ENCODE measurements around the gene DAB1.
"Not testable (repeated sequence)": the region's sequence is repeated elsewhere in the genome, so short reads cannot be mapped to it uniquely, and the experiment has no call there.

The DAB1 gene

GRCh38 chr1:57229076-57229475 is 194.8 kb downstream of the DAB1 start:
- Histone ChIP-seq H3K4me1 (ENCODE audit: insufficient read depth, low read length, severe bottlenecking) (no peaks in the 10 kb centered on the region), H3K9ac (ENCODE audit: low read length) (no peak overlapping the region), H3F3A (ENCODE audit: insufficient read depth, low read length) (no peaks in the 10 kb centered on the region), H4K20me1 (ENCODE audit: insufficient read depth, low read length) (no peaks in the 10 kb centered on the region), H3K36me3 (ENCODE audit: insufficient read depth, low read length) (no peaks in the 10 kb centered on the region), H3K27me3 (ENCODE audit: insufficient read depth, low read length) (no peaks in the 10 kb centered on the region), H3K9me3 (ENCODE audit: low read length) (no peaks in the 10 kb centered on the region), H3K79me2 (ENCODE audit: insufficient read depth, low read length) (no peaks in the 10 kb centered on the region), H3K9me2 (ENCODE audit: low read depth, low read length) (no peaks in the 10 kb centered on the region), H3K4me3 (ENCODE audit: low read depth, low read length, poor library complexity, severe bottlenecking) (no peak overlapping the region), H2AFZ (ENCODE audit: low read length) (no peak overlapping the region), H3K27ac (ENCODE audit: low read depth, low read length, poor library complexity, severe bottlenecking) (no peak overlapping the region), H3K4me2 (ENCODE audit: low read length) (no peak overlapping the region)
- no peak for TF ChIP-seq CTCF (IDR thresholded peaks at IDR 0.05; ENCODE audit: low read length)
- TF ChIP-seq EZH2 (IDR thresholded peaks at IDR 0.05; ENCODE audit: borderline replicate concordance, low read length) = no peak

- Histone ChIP-seq H3K27ac (ENCODE audit: low read depth, low read length, poor library complexity, severe bottlenecking) (no peak overlapping the region), H3K36me3 (ENCODE audit: insufficient read depth, low read length) (no peaks in the 10 kb centered on the region), H4K20me1 (ENCODE audit: insufficient read depth, low read length) (no peaks in the 10 kb centered on the region), H3K27me3 (ENCODE audit: insufficient read depth, low read length) (no peaks in the 10 kb centered on the region), H3K4me2 (ENCODE audit: low read length) (no peak overlapping the region), H3K4me3 (ENCODE audit: low read depth, low read length, poor library complexity, severe bottlenecking) (no peak overlapping the region), H2AFZ (ENCODE audit: low read length) (no peak overlapping the region), H3K4me1 (ENCODE audit: insufficient read depth, low read length, severe bottlenecking) (no peaks in the 10 kb centered on the region), H3K9me3 (ENCODE audit: low read length) (no peaks in the 10 kb centered on the region), H3K9ac (ENCODE audit: low read length) (no peak overlapping the region), H3K79me2 (ENCODE audit: insufficient read depth, low read length) (no peaks in the 10 kb centered on the region), H3K9me2 (ENCODE audit: low read depth, low read length) (no peaks in the 10 kb centered on the region), H3F3A (ENCODE audit: insufficient read depth, low read length) (no peaks in the 10 kb centered on the region)
- TF ChIP-seq EZH2 (IDR thresholded peaks at IDR 0.05; ENCODE audit: borderline replicate concordance, low read length) = no peak
- TF ChIP-seq CTCF (IDR thresholded peaks at IDR 0.05; ENCODE audit: low read length) = no peak
These were observed 201.1 kb downstream of the DAB1 start for GRCh38 chr1:57222801-57223200.

- Histone ChIP-seq H3K79me2 (ENCODE audit: insufficient read depth, low read length) (no peaks in the 10 kb centered on the region), H3F3A (ENCODE audit: insufficient read depth, low read length) (no peaks in the 10 kb centered on the region), H3K4me3 (ENCODE audit: low read depth, low read length, poor library complexity, severe bottlenecking) (no peak overlapping the region), H3K36me3 (ENCODE audit: insufficient read depth, low read length) (no peaks in the 10 kb centered on the region), H3K9me3 (ENCODE audit: low read length) (no peaks in the 10 kb centered on the region), H3K9ac (ENCODE audit: low read length) (no peak overlapping the region), H2AFZ (ENCODE audit: low read length) (no peak overlapping the region), H3K4me2 (ENCODE audit: low read length) (no peak overlapping the region), H3K27me3 (ENCODE audit: insufficient read depth, low read length) (no peaks in the 10 kb centered on the region), H3K9me2 (ENCODE audit: low read depth, low read length) (no peaks in the 10 kb centered on the region), H3K4me1 (ENCODE audit: insufficient read depth, low read length, severe bottlenecking) (no peaks in the 10 kb centered on the region), H4K20me1 (ENCODE audit: insufficient read depth, low read length) (no peaks in the 10 kb centered on the region), H3K27ac (ENCODE audit: low read depth, low read length, poor library complexity, severe bottlenecking) (no peak overlapping the region)
- TF ChIP-seq EZH2 (IDR thresholded peaks at IDR 0.05; ENCODE audit: borderline replicate concordance, low read length) = no peak
- no peak for TF ChIP-seq CTCF (IDR thresholded peaks at IDR 0.05; ENCODE audit: low read length)
These were observed 201.6 kb downstream of the DAB1 start for GRCh38 chr1:57222307-57222706.

GRCh38 chr1:57220905-57221304 is 203.0 kb downstream of the DAB1 start:
- not testable (repeated sequence) for H3K9me3 ChIP-seq (ENCODE audit: low read length); H3K36me3 ChIP-seq (ENCODE audit: insufficient read depth, low read length); H2AFZ ChIP-seq (ENCODE audit: low read length); H3K27ac ChIP-seq (ENCODE audit: low read depth, low read length, poor library complexity, severe bottlenecking); H3K9ac ChIP-seq (ENCODE audit: low read length); H4K20me1 ChIP-seq (ENCODE audit: insufficient read depth, low read length); H3K4me3 ChIP-seq (ENCODE audit: low read depth, low read length, poor library complexity, severe bottlenecking); H3F3A ChIP-seq (ENCODE audit: insufficient read depth, low read length); H3K4me1 ChIP-seq (ENCODE audit: insufficient read depth, low read length, severe bottlenecking); H3K27me3 ChIP-seq (ENCODE audit: insufficient read depth, low read length); H3K9me2 ChIP-seq (ENCODE audit: low read depth, low read length); H3K79me2 ChIP-seq (ENCODE audit: insufficient read depth, low read length); H3K4me2 ChIP-seq (ENCODE audit: low read length)

All from OCI-LY1 (cell line).